Heart left ventricle (tissue), 16 donors: ENCODE results near the gene CDCP1. TPM values are rescaled to one million over a fixed set of nuclear protein-coding genes. Genes with fewer than 3 reads are reported as not detected.

Source experiments
- ATAC-seq, 4 donors: fragments of 200-7000 bp; cut with Tn5 transposase; one replicate each; pipeline ENCODE4 v1.9.1; 2020 to 2022; ENCODE audit warnings: moderate library complexity in 4 of 4, mild to moderate bottlenecking in 3 of 4, moderate number of reproducible peaks in 1 of 4
- DNase-seq, 5 donors: peaks; one replicate each; pipeline ENCODE4 v3.0.0-alpha.2; 2020
- H3K27ac ChIP-seq, 12 donors: fragments of 200-600 bp; sonication (generic) in 4 of 12; one replicate each; pipeline versions ENCODE4 v1.5.0 to v1.8.0; 2016 to 2022; ENCODE audit warnings: mild to moderate bottlenecking in 2 of 12
- H3K27me3 ChIP-seq, 9 donors: fragments of 200-600 bp; sonication (generic) in 2 of 9; one replicate each; pipeline versions ENCODE4 v1.5.1 to v1.8.0; 2016 to 2022; ENCODE audit warnings: mild to moderate bottlenecking in 3 of 9
- H3K36me3 ChIP-seq, 9 donors: fragments of 200-600 bp; sonication (generic) in 2 of 9; one replicate each; pipeline versions ENCODE4 v1.5.0 to v1.8.0; 2018 to 2022; ENCODE audit warnings: mild to moderate bottlenecking in 2 of 9
- H3K4me1 ChIP-seq, 12 donors: fragments of 200-600 bp; sonication (generic) in 4 of 12; one replicate each; pipeline versions ENCODE4 v1.5.0 to v1.8.0; 2016 to 2022; ENCODE audit warnings: mild to moderate bottlenecking in 3 of 12
- H3K4me3 ChIP-seq, 12 donors: fragments of 200-600 bp; sonication (generic) in 4 of 12; one replicate each; pipeline versions ENCODE4 v1.5.0 to v1.8.0; 2017 to 2022; ENCODE audit warnings: mild to moderate bottlenecking in 9 of 12, moderate library complexity in 4 of 12
- H3K9me3 ChIP-seq, 12 donors: fragments of 200-600 bp; sonication (generic) in 4 of 12; one replicate each; pipeline versions ENCODE4 v1.5.0 to v1.8.0; 2016 to 2022; ENCODE audit warnings: mild to moderate bottlenecking in 1 of 12
- POLR2A ChIP-seq, 2 donors: fragments of 450-650 bp; IDR thresholded peaks; one replicate each; pipeline ENCODE4 v1.6.1; 2017; ENCODE audit warnings: antibody characterized with exemption in 2 of 2, mild to moderate bottlenecking in 2 of 2, moderate library complexity in 2 of 2
- WGBS, 4 donors: extraction: QIAGEN DNeasy Blood & Tissue Kit in 2 of 4; methylation state at CpG; one replicate each; pipeline versions ENCODE4 v1.1.5 to v1.1.7; 2013 to 2018; 5-methylcytosine and 5-hydroxymethylcytosine counted together
- intact Hi-C, 10 donors: fragments of 100-400 bp; cut with DNase I; formaldehyde crosslinking; loops; one replicate each; pipeline versions ENCODE4 v1.11.1 to v1.14.2; 2022
- polyA plus RNA-seq, 2 donors: library from polyadenylated mRNA; stranded (reverse); fragments of 200-250 nt; gene quantifications; one replicate each; pipeline ENCODE4 v1.2.3, GENCODE V29; 2013
- total RNA-seq, 9 donors: library from RNA; depleted of rRNA in 2 of 9; stranded (reverse); fragments of >200 nt in 2 of 9; fragmentation: NEBNext Ultra II Directional in 3 of 9; extraction: Animal tissue kit (Norgen Biotek cat#: 25700) in 3 of 9; gene quantifications; one replicate each; pipeline versions ENCODE4 v1.1.0 to v1.2.4, GENCODE V29; 2016 to 2023
- TF ChIP-seq, protein P1 (sequence below), 12 donors: fragments of 200-600 bp; sonication (generic) in 4 of 12; IDR thresholded peaks; one replicate each; pipeline versions ENCODE4 v1.5.0 to v1.8.0; 2018 to 2022; ENCODE audit warnings: antibody characterized with exemption in 12 of 12, mild to moderate bottlenecking in 5 of 12
- donor health status: ischemic (EF 13 %, LVEDD 7.1; RV severe dilation, severe dysfunction).
- donor health status: healthy with polysubstance abuse.
- donor health status: DM: no; HTN: yes; CAD: no.
- donor health status: DM: no; HTN: no; CAD: no.
- donor health status: ischemic (EF 25% LVEDD 6.9; RV normal size, moderate dysfunction).
- donor health status: ischemic (EF 25% LVEDD 5.7; RV mildly dilated, moderate dysfunction).
- donor health status: healthy.
- donor health status: DM: yes; HTN: yes; CAD: no.
- donor health status: ischemic (EF 35%, LVEDD 5.7; RV mildly dilated, moderate dysfunction).
- donor health status: nonischemic (EF 11% LVEDD 7.7; RV severe dilation, severe dysfunction).
- donor health status: DM: yes; HTN: yes; CAD: no.
- donor health status: PGD.
- donor health status: ischemic (EF 29% LVEDD 5.4; RV normal size, mild dysfunction).
- donor health status: nonischemic (EF 23%, LVEDD 6.1; RV moderate dilation, normal function).

The CDCP1 gene
- total and polyA plus RNA-seq, 11 donors, result 0.11 to 5.8 (median 0.38) TPM

- intact Hi-C loops, result loop anchor here in 1 of 10 donors (5.0 kb wide), 1 partner anchor 70 kb away; no protein-coding TSS in a partner anchor
These were observed 18.9 kb downstream of the CDCP1 start for GRCh38 chr3:45127130-45127822.

GRCh38 chr3:45126730-45127129 lies 19.4 kb downstream of the CDCP1 start:
- ATAC-seq (no peak), DNase-seq (no peak)
- Histone ChIP-seq H3K27me3 (no peaks in the 10 kb centered on the region), H3K9me3 (no peaks in the 10 kb centered on the region), H3K36me3 (no peaks in the 10 kb centered on the region), H3K27ac (no peak overlapping the region), H3K4me3 (no peak overlapping the region), H3K4me1 (peaks cover 0 to 26% (median 2%) of the 10 kb centered on the region in 12 donors)
- intact Hi-C loops, result loop anchor here in 1 of 10 donors (5.0 kb wide), 1 partner anchor 69 kb away; no protein-coding TSS in a partner anchor
- WGBS, 4 donors, result 91 to 98% (median 94%) methylated on average over 6 of the region's 6 CpGs
- no peak for TF ChIP-seq POLR2A (IDR thresholded peaks at IDR 0.05)
- TF ChIP-seq, protein P1, sequence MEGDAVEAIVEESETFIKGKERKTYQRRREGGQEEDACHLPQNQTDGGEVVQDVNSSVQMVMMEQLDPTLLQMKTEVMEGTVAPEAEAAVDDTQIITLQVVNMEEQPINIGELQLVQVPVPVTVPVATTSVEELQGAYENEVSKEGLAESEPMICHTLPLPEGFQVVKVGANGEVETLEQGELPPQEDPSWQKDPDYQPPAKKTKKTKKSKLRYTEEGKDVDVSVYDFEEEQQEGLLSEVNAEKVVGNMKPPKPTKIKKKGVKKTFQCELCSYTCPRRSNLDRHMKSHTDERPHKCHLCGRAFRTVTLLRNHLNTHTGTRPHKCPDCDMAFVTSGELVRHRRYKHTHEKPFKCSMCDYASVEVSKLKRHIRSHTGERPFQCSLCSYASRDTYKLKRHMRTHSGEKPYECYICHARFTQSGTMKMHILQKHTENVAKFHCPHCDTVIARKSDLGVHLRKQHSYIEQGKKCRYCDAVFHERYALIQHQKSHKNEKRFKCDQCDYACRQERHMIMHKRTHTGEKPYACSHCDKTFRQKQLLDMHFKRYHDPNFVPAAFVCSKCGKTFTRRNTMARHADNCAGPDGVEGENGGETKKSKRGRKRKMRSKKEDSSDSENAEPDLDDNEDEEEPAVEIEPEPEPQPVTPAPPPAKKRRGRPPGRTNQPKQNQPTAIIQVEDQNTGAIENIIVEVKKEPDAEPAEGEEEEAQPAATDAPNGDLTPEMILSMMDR (IDR thresholded peaks at IDR 0.05), result no peak

More at GRCh38 chr3:45127130-45127822, 18.9 kb downstream of the CDCP1 start:
- peaks cover 0 to 26% (median 2%) of the 10 kb centered on the region in 12 donors for H3K4me1 ChIP-seq
- no peak overlapping the region for H3K4me3 ChIP-seq
- DNase-seq, result no peak
- H3K36me3 ChIP-seq, result no peaks in the 10 kb centered on the region
- ATAC-seq, result no peak
- no peaks in the 10 kb centered on the region for H3K27me3 ChIP-seq
- no peaks in the 10 kb centered on the region for H3K9me3 ChIP-seq
- no peak for TF ChIP-seq POLR2A (IDR thresholded peaks at IDR 0.05)
- TF ChIP-seq, protein P1 (IDR thresholded peaks at IDR 0.05), result no peak
- no peak overlapping the region for H3K27ac ChIP-seq
- WGBS, 4 donors, result 77 to 82% (median 80%) methylated on average over 3 of the region's 3 CpGs

GRCh38 chr3:45125550-45126026 lies 20.6 kb downstream of the CDCP1 start:
- WGBS, 4 donors, result 40 to 51% (median 50%) methylated on average over 2 of the region's 2 CpGs
- TF ChIP-seq, protein P1 (IDR thresholded peaks at IDR 0.05), result no peak
- TF ChIP-seq POLR2A (IDR thresholded peaks at IDR 0.05), result no peak
- DNase-seq (peak in 4 of 5 donors; percentile 34 to 63 (median 42)), ATAC-seq (peak; percentile 85 to 91 (median 88))
- intact Hi-C loops, result loop anchor here in 1 of 10 donors (5.0 kb wide), 1 partner anchor 68 kb away; no protein-coding TSS in a partner anchor
- H3K4me3 ChIP-seq, result no peak overlapping the region
- H3K4me1 ChIP-seq, result peaks cover 0 to 26% (median 2%) of the 10 kb centered on the region in 12 donors
- peak overlapping the region in 4 of 12 donors; percentile 28 to 49 (median 42) for H3K27ac ChIP-seq
- H3K9me3 ChIP-seq, result no peaks in the 10 kb centered on the region
- no peaks in the 10 kb centered on the region for H3K27me3 ChIP-seq
- H3K36me3 ChIP-seq, result no peaks in the 10 kb centered on the region

DNA sequence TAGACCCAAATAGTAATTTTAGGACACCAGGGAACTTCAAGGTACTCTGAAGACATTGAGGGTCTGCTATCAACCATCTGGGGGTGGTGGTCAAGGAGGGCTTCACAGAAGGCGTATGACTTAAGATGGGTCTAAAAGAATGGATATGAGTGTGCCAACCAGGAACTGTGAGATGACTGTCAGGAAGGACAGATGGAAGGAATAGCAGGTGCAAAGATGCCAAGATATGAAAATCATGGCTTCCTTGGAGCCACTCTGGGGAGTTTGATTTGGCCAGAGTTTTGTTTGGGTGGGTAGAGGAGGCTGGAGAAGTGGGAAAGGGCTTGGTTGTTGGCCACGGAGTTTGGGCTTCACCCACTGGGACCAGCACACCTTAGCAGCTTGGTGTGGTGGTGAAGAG lies 21.2 kb downstream of the CDCP1 start:
- H3K9me3 ChIP-seq, result no peaks in the 10 kb centered on the region
- 38 to 72% (median 47%) methylated on average over 2 of the region's 2 CpGs for WGBS, 4 donors
- ATAC-seq (no peak), DNase-seq (no peak)
- H3K27ac ChIP-seq, result peak overlapping the region in 4 of 12 donors; percentile 32 to 46 (median 42)
- H3K4me1 ChIP-seq, result peaks cover 0 to 26% (median 3%) of the 10 kb centered on the region in 12 donors
- no peak overlapping the region for H3K4me3 ChIP-seq
- H3K27me3 ChIP-seq, result no peaks in the 10 kb centered on the region
- intact Hi-C loops, result loop anchor here in 1 of 10 donors (5.0 kb wide), 1 partner anchor 68 kb away; no protein-coding TSS in a partner anchor
- no peaks in the 10 kb centered on the region for H3K36me3 ChIP-seq
- TF ChIP-seq, protein P1 (IDR thresholded peaks at IDR 0.05), result no peak
- no peak for TF ChIP-seq POLR2A (IDR thresholded peaks at IDR 0.05)
